Mesenchymal stem cell (in vitro differentiated cells and primary cell): ENCODE measurements around the gene POLR3C.
"Not testable (repeated sequence)": the region's sequence is repeated elsewhere in the genome, so short reads cannot be mapped to it uniquely, and the experiment has no call there.

Source experiments
- DNase-seq: peaks from one replicate; pipeline ENCODE4 v3.0.0-alpha.2; 2013
- H2AFZ ChIP-seq: one replicate; pipeline ENCODE4 v1.6.1; 2013; ENCODE audit warnings: low read depth, mild to moderate bottlenecking, control low read depth, inconsistent platforms, low read length, moderate library complexity
- H2AK5ac ChIP-seq: 2 replicates; pipeline ENCODE4 v1.6.1; 2013; ENCODE audit warnings: low read length, moderate library complexity, mild to moderate bottlenecking, inconsistent platforms; ENCODE audit not compliant: severe bottlenecking
- H2BK120ac ChIP-seq: one replicate; pipeline ENCODE4 v1.6.1; 2013; ENCODE audit warnings: low read depth, mild to moderate bottlenecking, inconsistent platforms, low read length, moderate library complexity
- H2BK12ac ChIP-seq, 2 experiments: one replicate each; pipeline ENCODE4 v1.6.1; 2013; ENCODE audit warnings: inconsistent platforms in 2 of 2, low read length in 2 of 2, mild to moderate bottlenecking in 2 of 2, moderate library complexity in 2 of 2, control low read depth in 1 of 2
- H2BK15ac ChIP-seq: one replicate; pipeline ENCODE4 v1.6.1; 2013; ENCODE audit warnings: mild to moderate bottlenecking, low read depth, inconsistent platforms; ENCODE audit not compliant: poor library complexity, severe bottlenecking
- H2BK5ac ChIP-seq: 2 replicates; pipeline ENCODE4 v1.6.1; 2013; ENCODE audit warnings: low read depth, mild to moderate bottlenecking, low read length, control low read depth, inconsistent platforms; ENCODE audit not compliant: poor library complexity, severe bottlenecking
- H3K14ac ChIP-seq, 2 experiments: one replicate each; pipeline ENCODE4 v1.6.1; 2013; ENCODE audit warnings: inconsistent platforms in 2 of 2, low read length in 2 of 2, control low read depth in 1 of 2, mild to moderate bottlenecking in 1 of 2, moderate library complexity in 1 of 2
- H3K18ac ChIP-seq, 2 experiments: one replicate each; pipeline ENCODE4 v1.6.1; 2013; ENCODE audit warnings: inconsistent platforms in 2 of 2, low read length in 2 of 2, control low read depth in 1 of 2, low read depth in 1 of 2, mild to moderate bottlenecking in 1 of 2
- H3K23ac ChIP-seq, 2 experiments: one replicate each; pipeline ENCODE4 v1.6.1; 2013; ENCODE audit warnings: inconsistent platforms in 2 of 2, low read length in 2 of 2, mild to moderate bottlenecking in 2 of 2, moderate library complexity in 2 of 2, control low read depth in 1 of 2
- H3K27ac ChIP-seq: 2 replicates; pipeline ENCODE4 v1.5.1; 2013; ENCODE audit warnings: mild to moderate bottlenecking, moderate library complexity, low read length, control low read depth, inconsistent platforms; ENCODE audit not compliant: poor library complexity, severe bottlenecking
- H3K27me3 ChIP-seq, 2 experiments: 2 replicates each; pipeline versions ENCODE4 v1.6.1 to v1.7.0; 2013; ENCODE audit warnings: low read length in 2 of 2, mild to moderate bottlenecking in 2 of 2, moderate library complexity in 2 of 2, control low read depth in 1 of 2, inconsistent platforms in 1 of 2; ENCODE audit not compliant: control insufficient read depth in 1 of 2, insufficient read depth in 1 of 2
- H3K36me3 ChIP-seq, 2 experiments: 2 replicates each; pipeline versions ENCODE4 v1.6.1 to v1.7.0; 2013; ENCODE audit warnings: low read length in 2 of 2, control low read depth in 1 of 2, inconsistent platforms in 1 of 2, low read depth in 1 of 2, mild to moderate bottlenecking in 1 of 2; ENCODE audit not compliant: insufficient read depth in 2 of 2, control insufficient read depth in 1 of 2
- H3K4ac ChIP-seq, 2 experiments: one replicate each; pipeline ENCODE4 v1.6.1; 2013; ENCODE audit warnings: inconsistent platforms in 2 of 2, low read length in 2 of 2, mild to moderate bottlenecking in 2 of 2, moderate library complexity in 2 of 2, control low read depth in 1 of 2, low read depth in 1 of 2
- H3K4me1 ChIP-seq: 2 replicates; pipeline ENCODE4 v1.6.1; 2013; ENCODE audit warnings: low read depth, low read length, control low read depth; ENCODE audit not compliant: control insufficient read depth, insufficient read depth
- H3K4me2 ChIP-seq: 2 replicates; pipeline ENCODE4 v1.6.1; 2013; ENCODE audit warnings: low read length, mild to moderate bottlenecking, inconsistent platforms; ENCODE audit not compliant: poor library complexity, severe bottlenecking
- H3K4me3 ChIP-seq, 2 experiments: 2 replicates each; pipeline versions ENCODE4 v1.5.1 to v1.7.0; 2013; ENCODE audit warnings: low read length in 2 of 2, mild to moderate bottlenecking in 2 of 2, control low read depth in 1 of 2, low read depth in 1 of 2; ENCODE audit not compliant: insufficient read depth in 1 of 2
- H3K79me1 ChIP-seq: replicated peaks from 2 replicates; pipeline ENCODE4 v1.6.1; 2013; ENCODE audit warnings: mild to moderate bottlenecking, control low read depth, low read length, inconsistent platforms; ENCODE audit not compliant: poor library complexity, severe bottlenecking
- H3K9ac ChIP-seq: 2 replicates; pipeline ENCODE4 v1.7.0; 2013; ENCODE audit warnings: mild to moderate bottlenecking, low read length, moderate library complexity
- H3K9me3 ChIP-seq: 2 replicates; pipeline ENCODE4 v1.7.0; 2013; ENCODE audit warnings: mild to moderate bottlenecking, low read length; ENCODE audit not compliant: control insufficient read depth
- H4K8ac ChIP-seq: one replicate; pipeline ENCODE4 v1.6.1; 2013; ENCODE audit warnings: inconsistent platforms, mild to moderate bottlenecking, low read length, moderate library complexity
- H4K91ac ChIP-seq: one replicate; pipeline ENCODE4 v1.6.1; 2013; ENCODE audit warnings: mild to moderate bottlenecking, low read length, inconsistent platforms
- whole genome bisulfite sequencing: methylation state at CpG from one replicate; pipeline ENCODE4 v1.1.7; 2013; ENCODE audit warnings: mixed read lengths; 5-methylcytosine and 5-hydroxymethylcytosine counted together

The POLR3C gene

DNA sequence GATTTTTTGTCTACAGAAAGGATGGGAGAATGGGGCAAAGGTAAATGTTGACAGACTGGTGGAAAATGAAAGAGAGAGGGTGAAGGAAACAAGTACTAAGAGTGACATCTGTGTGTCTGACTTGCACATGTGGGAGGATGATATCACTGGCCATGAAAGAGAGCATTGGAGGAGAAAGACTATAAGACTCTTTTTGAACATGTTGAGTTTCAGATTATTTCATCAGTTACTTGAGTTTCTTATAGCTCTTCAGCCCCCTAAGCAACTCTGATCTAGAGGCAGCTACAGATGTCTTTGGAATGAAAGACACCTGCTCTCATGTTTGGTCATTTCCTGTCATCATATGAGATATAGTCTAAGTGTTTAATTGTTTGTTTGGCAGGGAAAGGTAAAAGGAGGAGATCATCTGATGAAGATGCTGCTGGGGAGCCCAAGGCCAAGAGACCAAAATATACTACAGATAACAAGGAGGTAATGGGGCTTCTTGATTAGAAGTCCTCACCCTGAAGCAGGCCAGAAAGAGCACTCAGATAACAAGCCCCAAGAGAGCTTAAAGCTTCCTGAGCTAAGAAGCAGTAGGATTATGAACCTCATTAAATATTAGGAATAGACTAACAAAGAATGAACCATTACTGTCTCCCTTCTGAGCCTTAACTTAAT, 4.5 kb downstream of the POLR3C start:
- H4K8ac ChIP-seq = no peak overlapping the region
- no peaks in the 10 kb centered on the region for H3K9me3 ChIP-seq
- no peak overlapping the region for H2BK5ac ChIP-seq
- no peak for DNase-seq
- H3K23ac ChIP-seq = no peak overlapping the region
- no peak overlapping the region for H3K9ac ChIP-seq
- no peak overlapping the region for H3K14ac ChIP-seq
- H2AK5ac ChIP-seq = no peak overlapping the region
- no peak overlapping the region for H2AFZ ChIP-seq
- no peak overlapping the region for H3K4ac ChIP-seq
- no peaks in the 10 kb centered on the region for H3K27me3 ChIP-seq
- no peaks in the 10 kb centered on the region for H3K4me1 ChIP-seq
- no peak overlapping the region for H3K18ac ChIP-seq
- no peak overlapping the region for H3K27ac ChIP-seq
- no peak overlapping the region for H3K4me2 ChIP-seq
- no peak overlapping the region for H3K4me3 ChIP-seq
- H2BK12ac ChIP-seq = no peak overlapping the region
- H3K36me3 ChIP-seq = peaks cover 27 to 75% of the 10 kb centered on the region in 2 experiments
- no peak overlapping the region for H2BK15ac ChIP-seq
- H2BK120ac ChIP-seq = no peak overlapping the region
- no peak overlapping the region for H4K91ac ChIP-seq
- H3K79me1 ChIP-seq = peaks cover 25% of the 10 kb centered on the region

GRCh38 chr1:145830810-145831209, 6.8 kb downstream of the POLR3C start:
- not testable (repeated sequence) for H2BK15ac ChIP-seq, H4K91ac ChIP-seq, H2AK5ac ChIP-seq, H2BK12ac ChIP-seq, H3K4me1 ChIP-seq, H3K4ac ChIP-seq, H3K4me2 ChIP-seq, DNase-seq, H3K27me3 ChIP-seq, H4K8ac ChIP-seq, H2BK5ac ChIP-seq, H3K18ac ChIP-seq, H2AFZ ChIP-seq, H3K4me3 ChIP-seq, H3K27ac ChIP-seq, H3K9me3 ChIP-seq, H3K23ac ChIP-seq, H3K9ac ChIP-seq, H2BK120ac ChIP-seq, H3K14ac ChIP-seq
- 100% methylated on average over 2 of the region's 2 CpGs for WGBS
- peaks cover 25% of the 10 kb centered on the region for H3K79me1 ChIP-seq
- H3K36me3 ChIP-seq = peaks cover 39 to 95% of the 10 kb centered on the region in 2 experiments

DNA sequence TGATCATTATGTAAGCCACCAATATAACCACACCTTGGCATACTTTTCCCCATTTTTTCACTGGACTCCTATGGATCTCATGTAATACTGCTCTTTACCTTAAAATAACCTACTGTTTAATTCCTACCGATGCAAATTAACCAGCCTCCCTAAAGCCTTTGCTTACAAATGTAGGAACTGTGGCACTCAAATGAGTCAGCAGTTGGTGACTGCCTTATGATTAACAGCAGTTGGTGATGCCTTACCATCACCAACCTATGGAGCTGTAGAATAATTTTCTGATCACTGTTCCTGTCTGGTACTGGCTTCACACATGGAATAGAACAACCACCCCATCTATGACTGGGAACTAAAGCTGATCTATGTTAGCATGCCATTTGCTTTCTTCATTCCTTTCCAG, 13.7 kb downstream of the POLR3C start:
- no peak overlapping the region for H2BK15ac ChIP-seq
- peaks cover 2% of the 10 kb centered on the region for H3K79me1 ChIP-seq
- no peak overlapping the region for H3K14ac ChIP-seq
- no peaks in the 10 kb centered on the region for H3K4me1 ChIP-seq
- no peak overlapping the region for H3K4me2 ChIP-seq
- no peak overlapping the region for H2AK5ac ChIP-seq
- no peak overlapping the region for H4K91ac ChIP-seq
- no peak overlapping the region for H2BK5ac ChIP-seq
- H3K36me3 ChIP-seq = peaks cover 50 to 99% of the 10 kb centered on the region in 2 experiments
- no peak overlapping the region for H4K8ac ChIP-seq
- no peak overlapping the region for H3K4me3 ChIP-seq
- no peak overlapping the region for H2AFZ ChIP-seq
- DNase-seq = no peak
- no peak overlapping the region for H2BK12ac ChIP-seq
- WGBS = 100% methylated on average over 1 of the region's 1 CpG
- no peaks in the 10 kb centered on the region for H3K9me3 ChIP-seq
- H2BK120ac ChIP-seq = no peak overlapping the region
- H3K27me3 ChIP-seq = no peaks in the 10 kb centered on the region
- no peak overlapping the region for H3K18ac ChIP-seq
- H3K9ac ChIP-seq = no peak overlapping the region
- H3K27ac ChIP-seq = no peak overlapping the region
- H3K4ac ChIP-seq = no peak overlapping the region
- no peak overlapping the region for H3K23ac ChIP-seq

GRCh38 chr1:145843031-145843430, 19.0 kb downstream of the POLR3C start:
- no peak for DNase-seq
- Histone ChIP-seq H3K4ac (no peak overlapping the region), H2AFZ (no peak overlapping the region), H3K27me3 (no peaks in the 10 kb centered on the region), H3K4me1 (peaks cover 9% of the 10 kb centered on the region), H4K8ac (no peak overlapping the region), H2BK12ac (no peak overlapping the region), H2BK120ac (no peak overlapping the region), H3K9ac (no peak overlapping the region), H3K36me3 (peaks cover 36 to 68% of the 10 kb centered on the region in 2 experiments), H3K18ac (no peak overlapping the region), H3K4me2 (no peak overlapping the region), H3K23ac (no peak overlapping the region), H2BK5ac (no peak overlapping the region), H2AK5ac (no peak overlapping the region), H3K14ac (no peak overlapping the region), H3K9me3 (no peaks in the 10 kb centered on the region), H3K79me1 (peaks cover 2% of the 10 kb centered on the region), H3K4me3 (no peak overlapping the region), H2BK15ac (no peak overlapping the region), H3K27ac (no peak overlapping the region), H4K91ac (no peak overlapping the region)
- WGBS = 100% methylated on average over 1 of the region's 3 CpGs
